GM23338 (cell line): ENCODE data around the gene PPP1R12C. TPM values are rescaled to one million over a fixed set of nuclear protein-coding genes. Genes with fewer than 3 reads are reported as not detected.

Source experiments
- ATAC-seq: fragments of 200-7000 bp; cut with Tn5 transposase; 3 replicates; pipeline ENCODE4 v1.9.1; 2020
- DNase-seq: peaks from one replicate; pipeline ENCODE4 v3.0.0-alpha.2; 2015; ENCODE audit warnings: low spot score
- H2AFZ ChIP-seq: fragments of 200-600 bp; sonication (generic); 2 replicates; pipeline ENCODE4 v1.8.0; 2016; ENCODE audit warnings: antibody characterized with exemption, mild to moderate bottlenecking, moderate library complexity
- H3F3A ChIP-seq: fragments of 200-600 bp; sonication (generic); replicated peaks from 2 replicates; pipeline ENCODE4 v1.8.0; 2017; ENCODE audit warnings: antibody characterized with exemption, mixed run types, low read depth
- H3K27ac ChIP-seq: fragments of 200-600 bp; sonication (generic); 2 replicates; pipeline ENCODE4 v1.6.1; 2016; ENCODE audit warnings: low read depth
- H3K27me3 ChIP-seq: fragments of 200-600 bp; sonication (generic); 2 replicates; pipeline ENCODE4 v1.8.0; 2016; ENCODE audit warnings: mild to moderate bottlenecking, mixed run types, moderate library complexity; ENCODE audit not compliant: insufficient read depth
- H3K36me3 ChIP-seq: fragments of 200-600 bp; sonication (generic); 2 replicates; pipeline ENCODE4 v1.8.0; 2016; ENCODE audit warnings: mild to moderate bottlenecking; ENCODE audit not compliant: insufficient read depth
- H3K4me1 ChIP-seq: fragments of 200-600 bp; sonication (generic); 2 replicates; pipeline ENCODE4 v1.8.0; 2016; ENCODE audit warnings: mild to moderate bottlenecking, moderate library complexity; ENCODE audit not compliant: insufficient read depth
- H3K4me2 ChIP-seq: fragments of 200-600 bp; sonication (generic); 2 replicates; pipeline ENCODE4 v1.7.1; 2017; ENCODE audit warnings: mixed run types
- H3K4me3 ChIP-seq: fragments of 200-600 bp; sonication (generic); 2 replicates; pipeline ENCODE4 v1.6.1; 2016; ENCODE audit warnings: mixed run types
- H3K79me2 ChIP-seq: fragments of 200-600 bp; sonication (generic); replicated peaks from 2 replicates; pipeline ENCODE4 v1.8.0; 2017; ENCODE audit warnings: mild to moderate bottlenecking; ENCODE audit not compliant: insufficient read depth
- H3K9me2 ChIP-seq: fragments of 200-600 bp; sonication (generic); 2 replicates; pipeline ENCODE4 v1.8.0; 2017; ENCODE audit not compliant: insufficient read depth
- H4K20me1 ChIP-seq: fragments of 200-600 bp; sonication (generic); replicated peaks from 2 replicates; pipeline ENCODE4 v1.8.0; 2017; ENCODE audit warnings: mild to moderate bottlenecking; ENCODE audit not compliant: insufficient read depth
- H3K27ac Mint-ChIP-seq: 2 replicates; pipeline ENCODE4 v1.8.0; 2020; ENCODE audit warnings: inconsistent platforms, mild to moderate bottlenecking, moderate library complexity, mixed read lengths
- H3K27me3 Mint-ChIP-seq: 3 replicates; pipeline ENCODE4 v1.8.0; 2022; ENCODE audit warnings: low read depth, mild to moderate bottlenecking, moderate library complexity, mixed read lengths, inconsistent platforms; ENCODE audit not compliant: insufficient read depth, poor library complexity
- H3K36me3 Mint-ChIP-seq: 3 replicates; pipeline ENCODE4 v1.8.0; 2021; ENCODE audit warnings: low read depth, mild to moderate bottlenecking, inconsistent platforms, moderate library complexity, mixed read lengths
- H3K4me1 Mint-ChIP-seq: 3 replicates; pipeline ENCODE4 v1.8.0; 2020; ENCODE audit warnings: mild to moderate bottlenecking, inconsistent platforms, mixed read lengths
- H3K4me3 Mint-ChIP-seq: 3 replicates; pipeline ENCODE4 v1.8.0; 2021; ENCODE audit warnings: moderate library complexity, mild to moderate bottlenecking, inconsistent platforms, mixed read lengths
- H3K9me3 Mint-ChIP-seq: 3 replicates; pipeline ENCODE4 v1.8.0; 2020; ENCODE audit warnings: moderate library complexity, mild to moderate bottlenecking, inconsistent platforms, mixed read lengths
- CREB1 ChIP-seq: fragments of 250-450 bp; sonication (Bioruptor Pico); IDR thresholded peaks from 2 replicates; pipeline ENCODE4 v1.5.0; 2020; ENCODE audit warnings: low read depth, mild to moderate bottlenecking, moderate library complexity
- ETS1 ChIP-seq: IDR thresholded peaks from 2 replicates; pipeline ENCODE4 v1.6.1; 2016; ENCODE audit warnings: antibody characterized with exemption
- EZH2 ChIP-seq: fragments of 200-600 bp; sonication (generic); IDR thresholded peaks from one replicate; pipeline ENCODE4 v1.8.0; 2017; ENCODE audit warnings: antibody characterized with exemption, mild to moderate bottlenecking, low read depth; ENCODE audit not compliant: unreplicated experiment
- EZH2phosphoT487 ChIP-seq: fragments of 200-600 bp; sonication (generic); IDR thresholded peaks from one replicate; pipeline ENCODE4 v1.8.1; 2018; ENCODE audit warnings: antibody characterized with exemption; ENCODE audit not compliant: unreplicated experiment
- JUNB ChIP-seq: IDR thresholded peaks from one replicate; pipeline ENCODE4 v1.6.1; 2016; ENCODE audit warnings: antibody characterized with exemption; ENCODE audit not compliant: unreplicated experiment
- NANOG ChIP-seq: IDR thresholded peaks from 2 replicates; pipeline ENCODE4 v1.6.1; 2016; ENCODE audit warnings: antibody characterized with exemption, borderline replicate concordance
- POLR2AphosphoS5 ChIP-seq: IDR thresholded peaks from 2 replicates; pipeline ENCODE4 v1.6.1; 2016; ENCODE audit warnings: antibody characterized with exemption, low read depth
- STAT1 ChIP-seq: IDR thresholded peaks from one replicate; pipeline ENCODE4 v1.6.1; 2016; ENCODE audit warnings: antibody characterized with exemption; ENCODE audit not compliant: unreplicated experiment
- ZNF114 ChIP-seq: fragments of 250-450 bp; sonication (Bioruptor Pico); IDR thresholded peaks from 2 replicates; pipeline ENCODE4 v1.5.0; 2020; ENCODE audit warnings: mild to moderate bottlenecking, moderate library complexity
- polyA plus RNA-seq: library from polyadenylated mRNA; unstranded; fragments of >200 nt; fragmentation: Nextera tagmentation; extraction: Ambion mirVana; gene quantifications from 2 replicates; pipeline ENCODE4 v1.2.1, GENCODE V29; 2016
- total RNA-seq: library from RNA; depleted of rRNA; stranded (reverse); fragments of >200 nt; shearing (Covaris generic); gene quantifications from 2 replicates; pipeline ENCODE4 v1.2.3, GENCODE V29; 2014
- TF ChIP-seq, protein P1 (sequence below): IDR thresholded peaks from one replicate; pipeline ENCODE4 v1.6.1; 2018; ENCODE audit warnings: antibody characterized with exemption; ENCODE audit not compliant: unreplicated experiment

The PPP1R12C gene
- total and polyA plus RNA-seq, 2 experiments from 2014 or later, result 33.2 to 83.9 TPM

- Histone ChIP-seq H2AFZ (no peak overlapping the region), H3K4me3 (no peak overlapping the region), H3K4me1 (peaks cover 13% of the 10 kb centered on the region; the same call in 1 of the 2 replicates), H3K27me3 (peaks cover 76% of the 10 kb centered on the region), H3K9me2 (no peaks in the 10 kb centered on the region), H3F3A (peaks cover 9% of the 10 kb centered on the region; the same call in 1 of the 2 replicates), H3K79me2 (no peaks in the 10 kb centered on the region), H4K20me1 (no peaks in the 10 kb centered on the region), H3K27ac (no peak overlapping the region), H3K36me3 (no peaks in the 10 kb centered on the region), H3K4me2 (no peak overlapping the region)
- TF ChIP-seq CREB1, result no peak
- H3K4me3 Mint-ChIP-seq, result no peak overlapping the region; the same call in 2 of the 3 replicates
- no peak overlapping the region for H3K27ac Mint-ChIP-seq
- H3K27me3 Mint-ChIP-seq, result peaks cover 62% of the 10 kb centered on the region
- H3K36me3 Mint-ChIP-seq, result peaks cover 5% of the 10 kb centered on the region; the same call in 2 of the 3 replicates
- peaks cover 3% of the 10 kb centered on the region; the same call in 1 of the 3 replicates for H3K9me3 Mint-ChIP-seq
- ATAC-seq (no peak), DNase-seq (no peak)
- peaks cover 45% of the 10 kb centered on the region for H3K4me1 Mint-ChIP-seq
Observed at GRCh38 chr19:55071913-55072312, 45.5 kb downstream of the PPP1R12C start.

DNA sequence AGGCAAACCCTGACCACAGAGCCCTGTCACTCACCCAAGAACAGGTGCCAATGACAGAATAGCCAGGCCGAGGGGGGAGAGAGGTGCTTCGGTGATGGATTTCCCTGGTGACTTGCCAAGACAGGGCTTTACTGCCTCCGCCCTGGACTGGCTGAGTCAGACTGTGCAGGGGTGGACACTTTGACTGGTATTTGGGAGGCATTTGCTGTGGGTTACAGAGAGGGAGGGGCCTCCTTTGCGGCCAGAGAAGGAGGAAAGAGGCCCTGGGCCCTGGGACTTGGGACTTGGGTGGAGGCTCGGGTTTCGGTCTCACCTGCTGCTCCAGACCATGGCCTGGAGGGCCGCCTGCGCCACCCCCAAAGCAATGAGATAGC lies 46.3 kb downstream of the PPP1R12C start:
- TF ChIP-seq ETS1, result no peak
- no peak for TF ChIP-seq NANOG
- TF ChIP-seq STAT1, result no peak
- TF ChIP-seq EZH2, result no peak
- TF ChIP-seq ZNF114 (CRISPR knock-in tag), result no peak
- TF ChIP-seq JUNB, result no peak
- peaks cover 83% of the 10 kb centered on the region for H3K27me3 ChIP-seq
- no peak overlapping the region for H3K4me3 ChIP-seq

DNA sequence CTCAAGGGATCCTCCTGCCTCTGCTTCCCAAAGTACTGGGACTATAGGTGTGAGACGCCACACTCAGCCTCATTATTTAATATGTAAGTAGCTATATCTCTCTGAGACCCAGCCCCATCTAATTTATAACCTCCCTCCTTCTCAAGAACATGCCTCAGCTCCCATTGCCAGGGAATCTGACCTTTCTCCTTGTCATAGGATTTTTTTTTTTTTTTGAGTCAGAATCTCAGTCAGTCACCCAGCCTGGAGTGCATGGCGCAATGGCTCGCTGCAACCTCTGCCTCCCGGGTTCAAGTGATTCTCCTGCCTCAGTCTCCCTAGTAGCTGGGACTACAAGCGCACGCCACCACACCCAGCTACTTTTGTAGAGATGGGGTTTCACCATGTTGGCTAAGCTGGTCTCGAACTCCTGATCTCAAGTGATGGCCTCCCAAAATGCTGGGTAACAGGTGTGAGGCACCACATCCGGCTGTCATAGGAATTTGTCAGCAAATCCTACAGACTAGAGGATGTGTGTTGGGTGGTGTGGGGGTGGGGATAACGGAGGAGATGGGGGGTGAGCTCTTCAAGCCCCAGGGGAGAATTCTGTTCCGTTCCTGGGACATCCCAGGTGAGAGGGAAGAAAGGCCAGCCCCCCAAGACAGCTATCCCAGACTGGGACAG lies 46.8 kb downstream of the PPP1R12C start:
- no peak overlapping the region for H3K4me2 ChIP-seq
- no peaks in the 10 kb centered on the region for H3K79me2 ChIP-seq
- H4K20me1 ChIP-seq, result no peaks in the 10 kb centered on the region
- peaks cover 7% of the 10 kb centered on the region; the same call in 1 of the 2 replicates for H3K4me1 ChIP-seq
- no peak overlapping the region for H3K4me3 ChIP-seq
- no peak overlapping the region for H2AFZ ChIP-seq
- H3K27ac ChIP-seq, result no peak overlapping the region
- Mint-ChIP-seq H3K4me3 (peak overlapping the region; percentile 18; the same call in 1 of the 3 replicates), H3K9me3 (peaks cover 3% of the 10 kb centered on the region; the same call in 1 of the 3 replicates), H3K27ac (no peak overlapping the region), H3K4me1 (peaks cover 38% of the 10 kb centered on the region), H3K27me3 (peaks cover 67% of the 10 kb centered on the region), H3K36me3 (no peaks in the 10 kb centered on the region; the same call in 2 of the 3 replicates)
- ATAC-seq, result no peak
- no peaks in the 10 kb centered on the region for H3K9me2 ChIP-seq
- peaks cover 88% of the 10 kb centered on the region for H3K27me3 ChIP-seq
- no peaks in the 10 kb centered on the region for H3K36me3 ChIP-seq
- DNase-seq, result no peak
- peaks cover 9% of the 10 kb centered on the region; the same call in 1 of the 2 replicates for H3F3A ChIP-seq
- TF ChIP-seq EZH2phosphoT487 (no peak), NANOG (no peak), POLR2AphosphoS5 (no peak), JUNB (no peak), ETS1 (no peak), STAT1 (no peak), CREB1 (no peak)
- TF ChIP-seq, protein P1, sequence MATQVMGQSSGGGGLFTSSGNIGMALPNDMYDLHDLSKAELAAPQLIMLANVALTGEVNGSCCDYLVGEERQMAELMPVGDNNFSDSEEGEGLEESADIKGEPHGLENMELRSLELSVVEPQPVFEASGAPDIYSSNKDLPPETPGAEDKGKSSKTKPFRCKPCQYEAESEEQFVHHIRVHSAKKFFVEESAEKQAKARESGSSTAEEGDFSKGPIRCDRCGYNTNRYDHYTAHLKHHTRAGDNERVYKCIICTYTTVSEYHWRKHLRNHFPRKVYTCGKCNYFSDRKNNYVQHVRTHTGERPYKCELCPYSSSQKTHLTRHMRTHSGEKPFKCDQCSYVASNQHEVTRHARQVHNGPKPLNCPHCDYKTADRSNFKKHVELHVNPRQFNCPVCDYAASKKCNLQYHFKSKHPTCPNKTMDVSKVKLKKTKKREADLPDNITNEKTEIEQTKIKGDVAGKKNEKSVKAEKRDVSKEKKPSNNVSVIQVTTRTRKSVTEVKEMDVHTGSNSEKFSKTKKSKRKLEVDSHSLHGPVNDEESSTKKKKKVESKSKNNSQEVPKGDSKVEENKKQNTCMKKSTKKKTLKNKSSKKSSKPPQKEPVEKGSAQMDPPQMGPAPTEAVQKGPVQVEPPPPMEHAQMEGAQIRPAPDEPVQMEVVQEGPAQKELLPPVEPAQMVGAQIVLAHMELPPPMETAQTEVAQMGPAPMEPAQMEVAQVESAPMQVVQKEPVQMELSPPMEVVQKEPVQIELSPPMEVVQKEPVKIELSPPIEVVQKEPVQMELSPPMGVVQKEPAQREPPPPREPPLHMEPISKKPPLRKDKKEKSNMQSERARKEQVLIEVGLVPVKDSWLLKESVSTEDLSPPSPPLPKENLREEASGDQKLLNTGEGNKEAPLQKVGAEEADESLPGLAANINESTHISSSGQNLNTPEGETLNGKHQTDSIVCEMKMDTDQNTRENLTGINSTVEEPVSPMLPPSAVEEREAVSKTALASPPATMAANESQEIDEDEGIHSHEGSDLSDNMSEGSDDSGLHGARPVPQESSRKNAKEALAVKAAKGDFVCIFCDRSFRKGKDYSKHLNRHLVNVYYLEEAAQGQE, result no peak

More for the DNA sequence above, 46.3 kb downstream of the PPP1R12C start:
- ATAC-seq (no peak), DNase-seq (no peak)
- Histone ChIP-seq H3K9me2 (no peaks in the 10 kb centered on the region), H3F3A (peaks cover 9% of the 10 kb centered on the region; the same call in 1 of the 2 replicates), H3K4me1 (peaks cover 7% of the 10 kb centered on the region; the same call in 1 of the 2 replicates), H3K4me2 (no peak overlapping the region), H3K27ac (no peak overlapping the region), H2AFZ (no peak overlapping the region), H3K36me3 (no peaks in the 10 kb centered on the region), H4K20me1 (no peaks in the 10 kb centered on the region), H3K79me2 (no peaks in the 10 kb centered on the region)
- H3K27ac Mint-ChIP-seq, result no peak overlapping the region
- H3K36me3 Mint-ChIP-seq, result no peaks in the 10 kb centered on the region; the same call in 2 of the 3 replicates
- H3K27me3 Mint-ChIP-seq, result peaks cover 63% of the 10 kb centered on the region
- H3K4me1 Mint-ChIP-seq, result peaks cover 40% of the 10 kb centered on the region
- H3K9me3 Mint-ChIP-seq, result peaks cover 3% of the 10 kb centered on the region; the same call in 1 of the 3 replicates
- H3K4me3 Mint-ChIP-seq, result no peak overlapping the region
